OCI-LY3 (cell line): ENCODE results near the gene APOL5.

Experiments
- CTCF ChIP-seq: fragments of 200-600, 300-600 bp; sonication (generic); IDR thresholded peaks from 2 replicates; pipeline ENCODE4 v1.5.1; 2014; ENCODE audit warnings: antibody characterized with exemption, low read length, low read depth
- EZH2phosphoT487 ChIP-seq: fragments of 200-600 bp; shearing (Covaris generic); IDR thresholded peaks from 2 replicates; pipeline ENCODE4 v1.6.1; 2018; ENCODE audit warnings: antibody characterized with exemption, mixed run types, low read depth

DNA sequence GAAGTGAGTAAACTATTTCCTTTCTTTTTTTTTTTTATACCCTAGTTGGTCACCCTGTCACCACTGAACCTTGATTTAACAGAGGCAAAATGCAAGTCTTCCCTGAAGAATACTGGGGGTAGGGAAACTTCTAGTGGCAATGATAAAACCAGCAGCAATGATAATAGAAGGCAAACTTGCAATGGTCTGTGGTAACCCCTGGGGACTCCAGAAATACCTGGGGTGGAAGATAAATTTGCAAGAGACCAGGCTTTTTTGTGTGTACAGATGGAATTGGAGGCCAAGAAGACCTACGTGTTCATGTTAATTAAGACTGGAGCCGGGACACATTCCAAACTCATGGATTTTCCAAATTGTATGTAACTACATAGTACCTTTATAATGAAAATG lies 11.6 kb downstream of the APOL5 start:
- TF ChIP-seq CTCF (no peak), EZH2phosphoT487 (no peak)
